Activated B cell treated with CpG ODN at 0.5 μM for 24 hours (primary cell): ENCODE results near the gene SLC39A1. TPM values are rescaled to one million over a fixed set of nuclear protein-coding genes. Genes with fewer than 3 reads are reported as not detected.

Experiments used
- ATAC-seq: fragments of 200-7000 bp; cut with Tn5 transposase; one replicate; pipeline ENCODE4 v1.10.0; 2021; ENCODE audit warnings: low read depth, mild to moderate bottlenecking, moderate library complexity
- CTCF ChIA-PET: fragments of 350-600 bp; sonication (Branson Sonifier 250); formaldehyde crosslinking; loops from one replicate; lab custom pipeline; 2021; ENCODE audit warnings: antibody characterized with exemption; lab: Charles Lee
- POLR2A ChIA-PET: fragments of 350-600 bp; sonication (Branson Sonifier 250); formaldehyde crosslinking; loops from one replicate; lab custom pipeline; 2021; ENCODE audit warnings: antibody characterized with exemption; lab: Charles Lee
- DNase-seq: peaks from one replicate; pipeline ENCODE4 v3.0.0; 2022
- H3K27ac Mint-ChIP-seq: one replicate; pipeline ENCODE4 v1.8.0; 2020; ENCODE audit warnings: mixed read lengths
- H3K27me3 Mint-ChIP-seq: one replicate; pipeline ENCODE4 v1.8.0; 2021; ENCODE audit warnings: mixed read lengths
- H3K36me3 Mint-ChIP-seq: one replicate; pipeline ENCODE4 v1.8.0; 2021; ENCODE audit warnings: low read depth, mixed read lengths
- H3K4me1 Mint-ChIP-seq: one replicate; pipeline ENCODE4 v1.8.0; 2021; ENCODE audit warnings: mixed read lengths
- H3K4me3 Mint-ChIP-seq: one replicate; pipeline ENCODE4 v1.8.0; 2020; ENCODE audit warnings: mild to moderate bottlenecking, mixed read lengths
- H3K9me3 Mint-ChIP-seq: one replicate; pipeline ENCODE4 v1.8.0; 2020; ENCODE audit warnings: mixed read lengths
- CTCF ChIP-seq: fragments of 200-600 bp; IDR thresholded peaks from one replicate; pipeline ENCODE4 v1.8.0; 2022; ENCODE audit warnings: antibody characterized with exemption, mild to moderate bottlenecking
- intact Hi-C: fragments of 100-400 bp; cut with micrococcal nuclease; formaldehyde crosslinking; loops from one replicate; pipeline ENCODE4 v1.15.1; 2024
- total RNA-seq: library from RNA; stranded (reverse); gene quantifications from 2 replicates; pipeline ENCODE4 v1.2.3, GENCODE V29; 2022

Gene SLC39A1
- total RNA-seq, 1 donor from 2014 or later: 56.3 TPM

- no peak for ATAC-seq
- TF ChIP-seq CTCF: no peak
- Mint-ChIP-seq H3K27me3 (no peaks in the 10 kb centered on the region), H3K9me3 (no peaks in the 10 kb centered on the region), H3K4me1 (peaks cover 34% of the 10 kb centered on the region), H3K36me3 (peaks cover 85% of the 10 kb centered on the region), H3K27ac (no peak overlapping the region), H3K4me3 (no peak overlapping the region)
- ChIA-PET CTCF (no interaction called here), POLR2A (interaction anchor here (0.7 to 2.5 kb wide), 6 partner anchors 18 to 239 kb away, joined by 3 to 13 read pairs (median 4); partner anchors contain the start of genes CREB3L4, GATAD2B, RAB13 and RPS27)
- intact Hi-C loops: no loop called here
- DNase-seq: no peak
Measured at GRCh38 chr1:153940756-153941155, 22.6 kb downstream of the SLC39A1 start.

GRCh38 chr1:153939476-153939875 is 23.9 kb downstream of the SLC39A1 start:
- ATAC-seq (no peak), DNase-seq (no peak)
- H3K36me3 Mint-ChIP-seq: peaks cover 88% of the 10 kb centered on the region
- no peak for TF ChIP-seq CTCF
- H3K27ac Mint-ChIP-seq: peak overlapping the region; percentile 41
- ChIA-PET CTCF (no interaction called here), POLR2A (interaction anchor here (0.6 to 2.5 kb wide), 8 partner anchors 11 to 1056 kb away, joined by 3 to 13 read pairs (median 4); partner anchors contain the start of genes CREB3L4, GATAD2B, RAB13 and RPS27)
- peaks cover 24% of the 10 kb centered on the region for H3K4me1 Mint-ChIP-seq
- no peaks in the 10 kb centered on the region for H3K9me3 Mint-ChIP-seq
- intact Hi-C loops: no loop called here
- H3K4me3 Mint-ChIP-seq: no peak overlapping the region
- H3K27me3 Mint-ChIP-seq: no peaks in the 10 kb centered on the region

GRCh38 chr1:153938996-153939395 is 24.3 kb downstream of the SLC39A1 start:
- no peaks in the 10 kb centered on the region for H3K9me3 Mint-ChIP-seq
- ATAC-seq (no peak), DNase-seq (no peak)
- POLR2A ChIA-PET: interaction anchor here (0.6 to 1.6 kb wide), 4 partner anchors 38 to 1057 kb away, joined by 3 to 5 read pairs (median 4); partner anchors contain the start of gene RPS27
- H3K36me3 Mint-ChIP-seq: peaks cover 90% of the 10 kb centered on the region
- H3K27me3 Mint-ChIP-seq: no peaks in the 10 kb centered on the region
- intact Hi-C loops: no loop called here
- H3K27ac Mint-ChIP-seq: no peak overlapping the region
- TF ChIP-seq CTCF: no peak
- H3K4me3 Mint-ChIP-seq: no peak overlapping the region
- CTCF ChIA-PET: no interaction called here
- H3K4me1 Mint-ChIP-seq: peaks cover 19% of the 10 kb centered on the region

GRCh38 chr1:153937331-153937730 is 26.0 kb downstream of the SLC39A1 start:
- ATAC-seq (no peak), DNase-seq (no peak)
- intact Hi-C loops: no loop called here
- peaks cover 90% of the 10 kb centered on the region for H3K36me3 Mint-ChIP-seq
- no peaks in the 10 kb centered on the region for H3K27me3 Mint-ChIP-seq
- no peak overlapping the region for H3K4me3 Mint-ChIP-seq
- no peaks in the 10 kb centered on the region for H3K9me3 Mint-ChIP-seq
- ChIA-PET POLR2A (interaction anchor here (1.3 to 1.4 kb wide), 2 partner anchors 9 to 14 kb away, joined by 5 to 7 read pairs; partner anchors contain the start of genes DENND4B and GATAD2B), CTCF (no interaction called here)
- no peak overlapping the region for H3K27ac Mint-ChIP-seq
- no peak for TF ChIP-seq CTCF
- H3K4me1 Mint-ChIP-seq: peaks cover 8% of the 10 kb centered on the region

GRCh38 chr1:153936011-153936802 is 27.1 kb downstream of the SLC39A1 start:
- Mint-ChIP-seq H3K4me1 (peaks cover 6% of the 10 kb centered on the region), H3K27ac (no peak overlapping the region), H3K4me3 (no peak overlapping the region), H3K27me3 (no peaks in the 10 kb centered on the region), H3K9me3 (no peaks in the 10 kb centered on the region), H3K36me3 (peaks cover 88% of the 10 kb centered on the region)
- ChIA-PET CTCF (no interaction called here), POLR2A (no interaction called here)
- no peak for ATAC-seq
- TF ChIP-seq CTCF: no peak
- intact Hi-C loops: no loop called here
- no peak for DNase-seq
